NB4 (cell line): Measurements from ENCODE around the gene CCDC33.

Experiments
- CTCF ChIP-seq: IDR thresholded peaks from one replicate; pipeline ENCODE4 v1.5.1; 2012; ENCODE audit warnings: low read depth, low read length
- MAX ChIP-seq: IDR thresholded peaks from 2 replicates; pipeline ENCODE4 v1.6.1; 2011; ENCODE audit warnings: low read depth, low read length
- POLR2A ChIP-seq: IDR thresholded peaks from 2 replicates; pipeline ENCODE4 v1.6.1; 2011; ENCODE audit warnings: mild to moderate bottlenecking; ENCODE audit not compliant: insufficient read length; ENCODE audit errors: extremely low read depth

- no peak for TF ChIP-seq CTCF
- no peak for TF ChIP-seq POLR2A
- TF ChIP-seq MAX, result no peak
Measured at GRCh38 chr15:74217907-74218885, 17.9 kb upstream of the CCDC33 start.
